SK-N-MC (cell line): Measurements from ENCODE around the gene SLC25A3.

Experiments
- EZH2 ChIP-seq: fragments of 200-600 bp; sonication (generic); IDR thresholded peaks from one replicate; pipeline ENCODE4 v1.6.1; 2017; ENCODE audit warnings: antibody characterized with exemption
- FOXP2 ChIP-seq: optimal IDR thresholded peaks from 2 replicates; pipeline ENCODE3; 2011; ENCODE audit warnings: mild to moderate bottlenecking, moderate library complexity; ENCODE audit not compliant: insufficient read depth; ENCODE audit errors: extremely low read length, control extremely low read depth
- POLR2AphosphoS5 ChIP-seq: IDR thresholded peaks from 2 replicates; pipeline ENCODE4 v1.6.1; 2012; ENCODE audit warnings: mild to moderate bottlenecking, low read depth, low read length, borderline replicate concordance

DNA sequence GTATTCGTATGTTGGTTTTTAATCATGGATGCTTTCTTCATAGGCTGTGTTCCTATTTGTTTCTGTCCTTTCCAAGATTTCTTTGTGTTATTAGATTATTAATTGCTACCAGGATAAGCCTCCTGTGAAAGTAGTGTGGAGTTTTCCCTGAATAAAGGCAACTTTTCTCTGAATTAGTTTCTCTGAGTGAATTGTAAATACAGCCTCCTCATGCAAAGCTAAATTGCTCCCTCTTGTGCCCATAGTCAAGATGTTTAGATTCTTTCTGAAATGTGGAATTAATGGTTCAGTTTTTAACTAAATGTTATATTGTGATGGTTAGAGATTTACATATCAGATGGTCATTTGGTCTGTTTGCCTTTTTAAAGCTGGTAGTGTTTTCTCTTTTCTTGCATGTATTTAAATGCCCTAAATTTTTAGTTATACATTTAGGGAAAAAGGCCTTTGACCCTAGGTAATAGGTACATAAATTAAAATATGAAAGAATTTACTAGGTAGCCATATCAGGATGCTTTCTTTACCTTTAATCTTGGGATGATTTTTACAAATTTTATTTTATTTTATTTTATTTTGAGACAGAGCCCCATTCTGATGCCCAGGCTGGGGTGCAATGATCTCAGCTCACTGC lies 60.5 kb downstream of the SLC25A3 start:
- TF ChIP-seq POLR2AphosphoS5: no peak
- no peak for TF ChIP-seq EZH2
- no peak for TF ChIP-seq FOXP2
